Pancreas (tissue), 10 donors: ENCODE measurements around the gene BRI3. TPM values are rescaled to one million over a fixed set of nuclear protein-coding genes. Genes with fewer than 3 reads are reported as not detected.

Experiments
- ATAC-seq, 4 donors: fragments of 200-7000 bp; cut with Tn5 transposase; one replicate each; pipeline versions ENCODE4 v1.8.0 to v1.9.1; 2020; ENCODE audit warnings: mild to moderate bottlenecking in 4 of 4, moderate library complexity in 4 of 4
- DNase-seq, 6 donors: peaks; one replicate each; pipeline ENCODE4 v3.0.0-alpha.2; 2020
- FAIRE-seq: peaks from 2 replicates; lab custom pipeline; 2012; peaks lifted over from hg19 to GRCh38; lab: Jason Lieb, UNC
- H3K27ac ChIP-seq, 4 donors: fragments of 200-600 bp; sonication (generic); 1 replicate in 3 of 4; 2 replicates in 1 of 4; pipeline versions ENCODE4 v1.5.0 to v1.8.0; 2020
- H3K27me3 ChIP-seq, 4 donors: fragments of 200-600 bp; one replicate each; pipeline ENCODE4 v1.8.0; 2021
- H3K36me3 ChIP-seq, 3 donors: fragments of 200-600 bp; sonication (generic) in 1 of 3; one replicate each; pipeline versions ENCODE4 v1.5.0 to v1.8.0; 2020 to 2021
- H3K4me1 ChIP-seq, 3 donors: fragments of 200-600 bp; one replicate each; pipeline ENCODE4 v1.8.0; 2021
- H3K4me3 ChIP-seq, 4 donors: fragments of 200-600 bp; sonication (generic) in 2 of 4; one replicate each; pipeline versions ENCODE4 v1.5.0 to v1.8.0; 2020 to 2021
- H3K9me3 ChIP-seq, 4 donors: fragments of 200-600 bp; one replicate each; pipeline ENCODE4 v1.8.0; 2021
- CTCF ChIP-seq, 4 donors: fragments of 200-600 bp; sonication (generic) in 3 of 4; IDR thresholded peaks; one replicate each; pipeline versions ENCODE4 v1.5.0 to v1.8.0; 2021; ENCODE audit warnings: antibody characterized with exemption in 4 of 4
- WGBS, 2 donors: extraction: QIAGEN DNeasy Blood & Tissue Kit; methylation state at CpG; one replicate each; pipeline ENCODE4 v1.1.7; 2013; 5-methylcytosine and 5-hydroxymethylcytosine counted together
- intact Hi-C, 3 donors: fragments of 100-400 bp; cut with DNase I; formaldehyde crosslinking; loops; one replicate each; pipeline versions ENCODE4 v1.11.1 to v1.14.2; 2022
- polyA plus RNA-seq, 2 donors: library from polyadenylated mRNA; stranded (reverse); fragments of 200-250 nt; gene quantifications; one replicate each; pipeline ENCODE4 v1.2.3, GENCODE V29; 2013
- total RNA-seq, 6 donors: library from RNA; stranded (reverse); fragmentation: NEBNext Ultra II Directional in 4 of 6; extraction: Animal tissue kit (Norgen Biotek cat#: 25700) in 4 of 6; gene quantifications; one replicate each; pipeline versions ENCODE4 v1.2.1 to v1.2.4, GENCODE V29; 2021 to 2023
- donor health status: healthy with polysubstance abuse.
- donor health status: DM: no; HTN: no; CAD: no; lungs with moderate emphysema.
- donor health status: DM: no; HTN: no; CAD: no.
- donor health status: control.
- donor health status: control.
- donor health status: Bipolar disorder and iron deficiency.
- donor health status: DM: yes; HTN: yes; CAD: no.
- donor health status: DM: no; HTN: no; CAD: no.
- donor health status: DM: no; HTN: no; CAD: no.
- donor health status: DM: yes; HTN: yes; CAD: no.

BRI3 gene
- total and polyA plus RNA-seq, 8 donors = 88.0 to 122 (median 113) TPM

- WGBS, 2 donors = 93 to 97% methylated on average over 9 of the region's 9 CpGs
These were observed 42.5 kb upstream of the BRI3 start for GRCh38 chr7:98238976-98239375.

GRCh38 chr7:98240961-98241673, 40.4 kb upstream of the BRI3 start:
- DNase-seq = peak in 5 of 6 donors; percentile 56 to 83 (median 73)
- ATAC-seq = peak; percentile 41 to 77 (median 70)
- Histone ChIP-seq H3K36me3 (no peaks in the 10 kb centered on the region), H3K27ac (no peak overlapping the region), H3K9me3 (no peaks in the 10 kb centered on the region), H3K4me3 (no peak overlapping the region), H3K4me1 (no peaks in the 10 kb centered on the region), H3K27me3 (no peaks in the 10 kb centered on the region)
- WGBS, 2 donors = 49 to 58% methylated on average over 19 of the region's 19 CpGs
- peak; percentile 61 to 81 (median 76) for TF ChIP-seq CTCF (IDR thresholded peaks at IDR 0.05)
- intact Hi-C loops = no loop called here
- no peak for FAIRE-seq

More at GRCh38 chr7:98238976-98239375, 42.5 kb upstream of the BRI3 start:
- H3K36me3 ChIP-seq = no peaks in the 10 kb centered on the region
- no peak for TF ChIP-seq CTCF (IDR thresholded peaks at IDR 0.05)
- no peaks in the 10 kb centered on the region for H3K4me1 ChIP-seq
- no peak overlapping the region for H3K27ac ChIP-seq
- no peak for DNase-seq
- no peak for ATAC-seq
- H3K4me3 ChIP-seq = no peak overlapping the region
- intact Hi-C loops = loop anchor here in 1 of 3 donors (10.0 kb wide), 1 partner anchor 134 kb away; the partner anchor contains the start of gene LMTK2
- H3K9me3 ChIP-seq = no peaks in the 10 kb centered on the region
- FAIRE-seq = no peak
- H3K27me3 ChIP-seq = no peaks in the 10 kb centered on the region

GRCh38 chr7:98241674-98242241, 39.7 kb upstream of the BRI3 start:
- 78 to 82% methylated on average over 16 of the region's 16 CpGs for WGBS, 2 donors
- intact Hi-C loops = no loop called here
- H3K4me1 ChIP-seq = no peaks in the 10 kb centered on the region
- ATAC-seq (no peak), FAIRE-seq (no peak), DNase-seq (no peak)
- H3K36me3 ChIP-seq = no peaks in the 10 kb centered on the region
- H3K27me3 ChIP-seq = no peaks in the 10 kb centered on the region
- no peaks in the 10 kb centered on the region for H3K9me3 ChIP-seq
- no peak for TF ChIP-seq CTCF (IDR thresholded peaks at IDR 0.05)
- H3K27ac ChIP-seq = no peak overlapping the region
- H3K4me3 ChIP-seq = no peak overlapping the region

GRCh38 chr7:98242342-98242741, 39.1 kb upstream of the BRI3 start:
- WGBS, 2 donors = 96 to 100% methylated on average over 1 of the region's 1 CpG
- DNase-seq (no peak), FAIRE-seq (no peak), ATAC-seq (no peak)
- TF ChIP-seq CTCF (IDR thresholded peaks at IDR 0.05) = no peak
- intact Hi-C loops = no loop called here
- no peaks in the 10 kb centered on the region for H3K9me3 ChIP-seq
- no peaks in the 10 kb centered on the region for H3K27me3 ChIP-seq
- H3K27ac ChIP-seq = no peak overlapping the region
- no peaks in the 10 kb centered on the region for H3K4me1 ChIP-seq
- H3K4me3 ChIP-seq = no peak overlapping the region
- H3K36me3 ChIP-seq = no peaks in the 10 kb centered on the region

- no peak overlapping the region for H3K27ac ChIP-seq
- TF ChIP-seq CTCF (IDR thresholded peaks at IDR 0.05) = no peak
- H3K4me1 ChIP-seq = no peaks in the 10 kb centered on the region
- H3K27me3 ChIP-seq = no peaks in the 10 kb centered on the region
- no peak overlapping the region for H3K4me3 ChIP-seq
- FAIRE-seq = no peak
- 83 to 84% methylated on average over 4 of the region's 4 CpGs for WGBS, 2 donors
- H3K9me3 ChIP-seq = no peaks in the 10 kb centered on the region
- ATAC-seq = no peak
- no peak for DNase-seq
- intact Hi-C loops = no loop called here
- H3K36me3 ChIP-seq = no peaks in the 10 kb centered on the region
These were observed 38.6 kb upstream of the BRI3 start for GRCh38 chr7:98242934-98243333.
